Motor neuron (in vitro differentiated cells): Measurements from ENCODE around the gene TBATA. TPM values are rescaled to one million over a fixed set of nuclear protein-coding genes. Genes with fewer than 3 reads are reported as not detected.

Experiments used
- ATAC-seq, 8 experiments: fragments of 200-7000 bp; cut with Tn5 transposase; replicated peaks in 6 of 8; 2 replicates each; pipeline ENCODE4 v1.8.0; 2021; ENCODE audit warnings: mild to moderate bottlenecking in 8 of 8, moderate library complexity in 8 of 8
- H3K27ac ChIP-seq, 2 donors: fragments of 250-450 bp; sonication (Bioruptor Pico); 2 replicates each; pipeline ENCODE4 v1.9.0; 2021; ENCODE audit warnings: antibody characterized with exemption in 2 of 2, mild to moderate bottlenecking in 2 of 2, moderate library complexity in 1 of 2
- H3K4me1 ChIP-seq, 2 donors: fragments of 250-450 bp; sonication (Bioruptor Pico); replicated peaks in 1 of 2; 2 replicates each; pipeline ENCODE4 v1.6.1; 2021; ENCODE audit warnings: antibody characterized with exemption in 2 of 2, mild to moderate bottlenecking in 2 of 2, moderate library complexity in 1 of 2
- H3K4me3 ChIP-seq, 5 donors: fragments of 250-450 bp; sonication (Bioruptor Pico); 2 replicates each; pipeline ENCODE4 v1.9.0; 2021; ENCODE audit warnings: antibody characterized with exemption in 5 of 5, mild to moderate bottlenecking in 5 of 5, moderate library complexity in 4 of 5
- WGBS, 10 experiments: fragments of 450-650 bp; shearing (Covaris generic); methylation state at CpG; one replicate each; pipeline ENCODE4 v1.0.0; 2022; 5-methylcytosine and 5-hydroxymethylcytosine counted together
- in situ Hi-C, 9 experiments: fragments of 400-800 bp; cut with MboI; loops; one replicate each; pipeline ENCODE4 v1.15.0; 2021; ENCODE audit warnings: low sequenced_read_pairs in 9 of 9, low pct_unique_long_range_greater_than_20kb in 2 of 9; ENCODE audit not compliant: unreplicated experiment in 9 of 9
- total RNA-seq, 8 experiments: library from RNA; unstranded; fragments of 300-600 nt; gene quantifications; 2 replicates each; pipeline versions ENCODE4 v1.2.3 to v1.2.4, GENCODE V29; 2022

Gene TBATA
- total RNA-seq, 8 experiments from 2014 or later, result 1.5 TPM; not detected in 7

DNA sequence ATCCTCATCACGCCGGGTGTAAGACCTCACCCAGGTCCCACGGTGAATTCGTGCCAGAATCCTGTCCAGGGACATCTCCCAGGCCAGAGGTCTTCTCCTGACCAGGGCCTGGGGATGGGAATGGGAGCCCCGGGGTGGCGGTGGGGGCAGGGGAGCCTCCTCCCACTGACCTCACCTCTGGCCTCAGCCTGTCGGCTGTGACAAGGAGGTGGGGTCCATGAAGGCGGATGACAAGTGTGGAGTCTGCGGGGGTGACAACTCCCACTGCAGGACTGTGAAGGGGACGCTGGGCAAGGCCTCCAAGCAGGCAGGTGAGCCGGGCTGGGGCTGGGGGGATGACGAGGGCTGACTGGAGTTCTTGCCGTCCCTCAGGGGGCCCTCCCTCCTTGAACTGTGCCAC, 41.3 kb downstream of the TBATA start:
- H3K4me3 ChIP-seq, result no peak overlapping the region
- peaks cover 16 to 27% of the 10 kb centered on the region in 2 donors for H3K4me1 ChIP-seq
- no peak for ATAC-seq
- WGBS, 10 experiments, result 82% methylated on average over 2 of the region's 13 CpGs; no CpG with 5 or more reads in 9 of the 10 experiments
- in situ Hi-C loops, result no loop called here
- no peak overlapping the region for H3K27ac ChIP-seq

DNA sequence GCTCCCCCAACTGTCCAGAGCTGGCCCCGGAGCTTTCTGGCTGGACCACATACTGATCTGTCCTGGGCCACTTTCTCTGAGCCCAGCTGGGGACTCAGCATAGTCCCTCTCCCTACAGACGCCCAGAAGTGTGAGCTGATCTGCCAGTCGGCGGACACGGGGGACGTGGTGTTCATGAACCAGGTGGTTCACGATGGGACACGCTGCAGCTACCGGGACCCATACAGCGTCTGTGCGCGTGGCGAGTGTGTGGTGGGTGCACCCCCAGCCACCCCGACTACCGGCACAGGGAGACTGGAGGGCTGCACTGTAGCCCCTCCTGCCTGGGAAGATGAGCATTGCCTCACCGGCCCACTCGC, 41.8 kb downstream of the TBATA start:
- 0 to 100% (median 85%) methylated on average over 1 to 3 of the region's 17 CpGs; no CpG with 5 or more reads in 6 of the 10 experiments for WGBS, 10 experiments
- no peak for ATAC-seq
- H3K4me1 ChIP-seq, result peaks cover 19 to 32% of the 10 kb centered on the region in 2 donors
- H3K27ac ChIP-seq, result no peak overlapping the region
- in situ Hi-C loops, result no loop called here
- H3K4me3 ChIP-seq, result no peak overlapping the region

DNA sequence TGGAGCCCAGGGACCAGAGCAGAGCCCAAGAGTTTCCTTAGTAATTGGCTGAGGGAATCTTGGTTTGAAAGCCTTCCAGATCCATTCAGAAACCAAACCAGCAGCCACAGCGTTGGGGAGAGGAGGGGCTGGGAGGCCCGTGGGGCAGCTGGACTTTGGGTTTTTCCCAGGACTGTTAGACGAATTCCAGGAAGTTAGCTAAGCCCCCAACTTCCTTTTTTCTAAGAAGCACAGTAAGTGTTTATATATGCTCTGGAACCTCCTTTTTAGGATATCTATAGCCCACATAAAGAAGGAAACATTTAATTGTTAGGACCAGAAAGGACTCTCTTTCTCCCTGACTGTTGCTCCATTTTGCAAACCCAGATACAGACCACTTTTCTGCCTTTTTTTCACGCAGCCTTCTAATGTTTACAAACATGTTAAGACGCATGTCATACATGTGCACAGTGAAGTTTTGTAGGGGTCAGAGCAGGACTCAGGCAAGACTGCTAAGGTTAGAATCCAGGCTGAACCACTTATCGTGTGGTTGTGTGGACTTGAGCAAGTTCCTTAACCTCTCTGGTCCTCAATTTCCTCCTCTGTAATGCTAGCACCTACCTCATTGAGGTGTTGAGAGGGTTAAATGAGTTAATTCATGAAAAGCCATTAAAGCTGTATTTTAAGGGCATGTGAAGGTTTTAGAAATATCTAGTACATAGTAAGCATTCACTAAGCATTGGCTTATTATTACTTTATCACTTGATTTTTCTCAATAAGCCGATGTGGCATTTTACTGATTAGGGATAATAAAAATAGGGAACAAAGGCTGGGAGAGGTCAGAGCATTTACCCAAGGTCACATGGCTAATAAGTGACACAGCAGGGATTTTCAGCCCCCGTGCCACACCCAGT, 42.4 kb downstream of the TBATA start:
- peak in 3 of 8 experiments; percentile 43 to 48 (median 45) for ATAC-seq
- 0 to 100% (median 79%) methylated on average over 2 to 5 of the region's 8 CpGs for WGBS, 10 experiments
- Histone ChIP-seq H3K27ac (no peak overlapping the region), H3K4me1 (peaks cover 19 to 36% of the 10 kb centered on the region in 2 donors), H3K4me3 (no peak overlapping the region)
- in situ Hi-C loops, result no loop called here

DNA sequence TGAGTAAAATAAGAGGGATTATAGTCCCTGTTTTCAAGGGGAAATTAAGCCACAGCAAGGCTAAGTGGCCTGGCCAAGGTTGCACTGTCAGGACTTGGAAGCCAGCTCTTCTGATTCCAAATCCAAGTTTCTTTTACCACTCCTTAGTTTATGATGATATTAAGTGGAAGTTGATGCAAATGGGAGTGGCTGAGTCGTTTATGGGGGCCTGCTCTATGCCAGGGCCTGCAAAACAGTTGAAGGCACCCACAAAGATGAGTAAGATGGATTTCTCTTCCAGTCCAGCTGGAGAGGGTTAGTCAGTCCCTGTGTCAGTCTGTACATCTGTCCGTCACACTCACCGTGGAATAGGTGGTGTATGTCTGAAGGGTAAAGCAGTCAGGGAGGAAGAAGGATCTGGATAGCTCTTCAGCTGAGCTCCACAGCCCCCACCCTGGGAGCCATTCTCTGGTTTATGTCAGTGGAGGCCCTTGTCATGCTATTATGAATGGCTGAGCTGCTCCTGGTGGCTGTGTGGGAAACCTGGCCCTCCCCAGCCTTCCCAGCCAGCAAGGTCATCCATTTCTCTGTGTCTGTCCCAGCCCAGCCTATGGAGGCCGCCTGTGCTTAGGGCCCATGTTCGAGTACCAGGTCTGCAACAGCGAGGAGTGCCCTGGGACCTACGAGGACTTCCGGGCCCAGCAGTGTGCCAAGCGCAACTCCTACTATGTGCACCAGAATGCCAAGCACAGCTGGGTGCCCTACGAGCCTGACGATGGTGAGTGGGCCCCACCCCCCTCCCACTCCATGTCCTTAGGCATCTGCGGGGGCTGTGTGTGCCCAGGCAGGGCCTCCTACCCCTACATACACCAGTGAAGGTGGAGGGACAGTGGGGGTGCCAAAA, 44.5 kb downstream of the TBATA start:
- in situ Hi-C loops, result no loop called here
- WGBS, 10 experiments, result 11 to 100% (median 60%) methylated on average over 1 to 6 of the region's 12 CpGs; no CpG with 5 or more reads in 3 of the 10 experiments
- Histone ChIP-seq H3K4me1 (peaks cover 23 to 36% of the 10 kb centered on the region in 2 donors), H3K27ac (peak overlapping the region; percentile 30 to 41), H3K4me3 (no peak overlapping the region)
- peak in 5 of 8 experiments; percentile 83 to 92 (median 88) for ATAC-seq

DNA sequence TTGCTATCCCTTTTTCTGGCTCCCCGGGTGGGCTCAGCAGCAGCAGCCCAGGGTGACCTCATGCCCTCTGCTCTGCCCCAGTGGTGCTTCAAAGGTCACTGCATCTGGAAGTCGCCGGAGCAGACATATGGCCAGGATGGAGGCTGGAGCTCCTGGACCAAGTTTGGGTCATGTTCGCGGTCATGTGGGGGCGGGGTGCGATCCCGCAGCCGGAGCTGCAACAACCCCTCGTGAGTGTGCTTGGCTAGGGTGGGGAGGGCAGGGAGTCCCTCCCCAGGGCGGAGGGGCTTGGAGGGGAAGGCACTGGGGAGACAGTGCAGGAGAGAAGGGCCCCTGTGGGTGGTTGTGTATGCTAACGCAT, 46.4 kb downstream of the TBATA start:
- Histone ChIP-seq H3K27ac (no peak overlapping the region), H3K4me1 (peaks cover 23 to 36% of the 10 kb centered on the region in 2 donors), H3K4me3 (no peak overlapping the region)
- no peak for ATAC-seq
- 60% methylated on average over 1 of the region's 12 CpGs; no CpG with 5 or more reads in 9 of the 10 experiments for whole genome bisulfite sequencing, 10 experiments
- in situ Hi-C loops, result no loop called here

DNA sequence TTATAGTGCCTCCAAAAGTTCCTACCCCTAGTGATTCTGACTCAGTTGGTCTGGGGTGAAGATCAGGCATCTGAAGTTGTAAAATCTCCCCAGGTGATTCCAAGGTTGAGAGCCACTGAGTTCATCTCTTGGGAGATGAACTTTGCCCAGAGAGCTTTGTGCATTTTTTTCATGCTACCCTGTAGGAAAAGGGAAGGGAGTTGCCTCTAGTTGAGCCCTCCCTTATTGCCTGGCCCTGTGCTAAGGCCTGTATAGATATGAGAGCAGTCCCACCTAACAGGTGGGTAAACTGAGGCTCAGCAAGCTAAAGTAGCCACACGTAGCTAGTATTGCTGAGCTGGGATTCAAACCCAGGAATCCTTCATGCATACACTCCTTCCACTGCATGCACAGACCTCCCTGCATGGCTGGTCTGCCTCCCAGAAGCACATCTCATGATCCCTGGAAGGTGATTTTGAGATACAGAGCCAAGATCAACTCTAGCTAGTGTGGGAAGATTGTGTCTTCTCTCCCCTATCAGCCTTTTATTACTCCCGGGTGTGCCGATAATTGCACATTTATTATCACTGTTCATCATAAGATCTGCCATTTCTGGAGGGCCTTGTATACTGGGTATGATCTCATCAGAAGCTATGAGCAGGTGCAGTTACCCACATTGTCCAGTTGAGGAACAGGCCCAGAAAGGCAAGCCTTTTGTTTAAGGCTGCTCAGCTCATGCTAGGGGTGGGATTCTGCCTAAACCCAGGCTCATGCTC, 47.0 kb downstream of the TBATA start:
- peak in 6 of 8 experiments; percentile 32 to 63 (median 52) for ATAC-seq
- H3K4me1 ChIP-seq, result peaks cover 23 to 36% of the 10 kb centered on the region in 2 donors
- H3K27ac ChIP-seq, result no peak overlapping the region
- in situ Hi-C loops, result no loop called here
- WGBS, 10 experiments, result 50 to 100% (median 100%) methylated on average over 1 to 3 of the region's 3 CpGs; no CpG with 5 or more reads in 4 of the 10 experiments
- H3K4me3 ChIP-seq, result no peak overlapping the region

DNA sequence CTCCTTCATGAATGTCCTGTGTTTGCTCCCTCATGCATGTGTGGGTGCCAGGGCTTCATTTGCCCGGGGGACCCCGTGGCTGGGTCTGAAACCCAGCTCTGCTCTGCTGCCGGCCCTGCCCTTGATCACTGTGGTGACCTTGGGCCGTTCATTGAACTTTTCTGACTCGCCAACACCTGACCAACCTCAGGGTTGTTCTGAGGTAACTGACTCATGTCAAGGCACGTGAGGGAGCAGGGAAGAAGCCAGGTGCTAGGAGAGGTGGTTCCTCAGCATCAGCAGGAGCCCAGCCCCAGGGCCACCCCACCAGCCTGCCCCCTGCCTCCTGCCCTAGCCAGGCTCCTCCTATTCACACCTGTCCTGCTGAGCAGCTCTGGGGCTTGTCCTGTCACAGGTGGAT, 47.9 kb downstream of the TBATA start:
- Histone ChIP-seq H3K27ac (no peak overlapping the region), H3K4me1 (peaks cover 23 to 36% of the 10 kb centered on the region in 2 donors), H3K4me3 (no peak overlapping the region)
- ATAC-seq, result no peak
- WGBS, 10 experiments, result 60 to 100% (median 94%) methylated on average over 1 to 3 of the region's 6 CpGs; no CpG with 5 or more reads in 7 of the 10 experiments
- in situ Hi-C loops, result no loop called here

DNA sequence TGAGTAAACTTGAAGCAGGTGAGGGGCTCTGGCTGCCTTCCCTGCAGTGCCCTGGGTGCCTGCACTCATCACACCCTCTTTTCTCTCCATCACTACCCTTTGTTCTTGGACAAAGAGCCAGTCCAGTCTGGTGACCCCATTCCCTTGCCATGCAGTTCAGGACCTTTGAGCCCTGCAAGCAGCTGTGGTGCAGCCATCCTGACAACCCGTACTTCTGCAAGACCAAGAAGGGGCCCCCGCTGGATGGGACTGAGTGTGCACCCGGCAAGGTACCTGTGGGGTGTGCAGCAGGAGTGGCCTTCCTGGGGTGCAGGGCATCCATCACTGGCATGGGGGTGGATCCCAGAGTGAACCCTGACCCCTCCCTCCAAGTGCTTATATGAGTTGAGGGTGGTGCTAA, 48.7 kb downstream of the TBATA start:
- H3K27ac ChIP-seq, result no peak overlapping the region
- peaks cover 23 to 36% of the 10 kb centered on the region in 2 donors for H3K4me1 ChIP-seq
- WGBS, 10 experiments, result 80 to 100% methylated on average over 1 to 2 of the region's 3 CpGs; no CpG with 5 or more reads in 8 of the 10 experiments
- ATAC-seq, result no peak
- in situ Hi-C loops, result no loop called here
- H3K4me3 ChIP-seq, result no peak overlapping the region

DNA sequence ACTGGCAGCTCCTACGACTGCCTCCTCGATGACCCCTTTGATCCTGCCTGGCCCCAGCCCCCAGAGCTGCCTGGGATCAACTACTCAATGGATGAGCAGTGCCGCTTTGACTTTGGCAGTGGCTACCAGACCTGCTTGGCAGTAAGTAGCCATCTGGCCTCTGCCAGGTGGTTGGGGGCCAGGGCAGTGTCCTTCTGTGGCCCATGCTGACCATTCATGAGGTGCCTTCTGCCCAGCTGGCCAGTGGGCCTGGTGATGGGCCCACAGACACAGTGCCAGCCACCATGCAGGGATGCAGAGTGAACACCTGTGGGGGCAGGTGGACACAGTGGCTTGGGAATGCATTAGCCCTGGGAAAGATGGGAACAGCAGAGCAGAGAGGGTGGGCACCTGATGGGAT, 50.0 kb downstream of the TBATA start:
- in situ Hi-C loops, result no loop called here
- no peak for ATAC-seq
- Histone ChIP-seq H3K27ac (no peak overlapping the region), H3K4me3 (no peak overlapping the region), H3K4me1 (peaks cover 13 to 27% of the 10 kb centered on the region in 2 donors)
- 88% methylated on average over 2 of the region's 3 CpGs; no CpG with 5 or more reads in 9 of the 10 experiments for WGBS, 10 experiments

DNA sequence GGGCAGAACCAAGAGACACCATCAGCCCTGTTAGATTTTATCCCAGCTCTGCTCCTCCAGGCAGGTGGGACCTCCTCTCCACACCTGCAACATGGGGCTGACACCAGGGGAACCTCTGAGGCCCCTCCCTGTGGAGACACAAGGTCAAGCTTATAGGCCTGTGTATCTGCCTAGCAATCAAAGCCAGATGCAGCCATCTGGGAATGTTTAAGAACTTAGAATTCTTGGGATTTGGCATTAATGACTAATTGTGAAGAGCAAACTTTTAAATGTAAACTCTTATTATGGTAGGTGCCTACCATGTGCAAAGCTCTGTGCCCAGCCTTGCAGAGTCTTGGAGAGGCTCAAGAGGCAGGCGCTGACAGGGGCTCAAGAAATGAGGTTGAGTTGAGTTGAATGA, 52.1 kb downstream of the TBATA start:
- Histone ChIP-seq H3K4me1 (peaks cover 10 to 11% of the 10 kb centered on the region in 2 donors), H3K4me3 (no peak overlapping the region), H3K27ac (no peak overlapping the region)
- WGBS, 10 experiments, result 100% methylated on average over 1 of the region's 1 CpG; no CpG with 5 or more reads in 8 of the 10 experiments
- in situ Hi-C loops, result no loop called here
- no peak for ATAC-seq

DNA sequence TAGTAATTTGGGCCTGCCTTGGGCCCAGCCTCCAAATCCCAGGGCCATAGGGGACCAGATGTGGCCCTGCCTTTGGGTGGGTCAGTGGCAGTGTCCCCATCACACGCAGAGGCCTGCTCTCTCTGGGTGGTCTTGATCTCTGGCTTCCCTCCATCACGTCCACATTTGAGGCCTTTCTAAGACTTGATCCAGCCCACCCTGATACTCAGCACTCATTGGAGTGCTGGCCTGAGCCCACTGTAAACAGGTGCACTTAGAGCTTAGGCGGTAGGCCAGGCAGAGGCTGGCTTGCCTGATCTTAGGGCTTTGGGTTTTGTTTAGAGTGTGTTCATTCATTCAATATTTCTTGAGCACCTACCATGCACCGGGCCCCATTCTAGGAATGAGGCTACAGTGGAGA, 52.6 kb downstream of the TBATA start:
- whole genome bisulfite sequencing, 10 experiments, result 50 to 100% (median 94%) methylated on average over 1 to 3 of the region's 4 CpGs; no CpG with 5 or more reads in 5 of the 10 experiments
- in situ Hi-C loops, result no loop called here
- Histone ChIP-seq H3K4me1 (peaks cover 10% of the 10 kb centered on the region in 2 donors), H3K4me3 (no peak overlapping the region), H3K27ac (no peak overlapping the region)
- ATAC-seq, result no peak

DNA sequence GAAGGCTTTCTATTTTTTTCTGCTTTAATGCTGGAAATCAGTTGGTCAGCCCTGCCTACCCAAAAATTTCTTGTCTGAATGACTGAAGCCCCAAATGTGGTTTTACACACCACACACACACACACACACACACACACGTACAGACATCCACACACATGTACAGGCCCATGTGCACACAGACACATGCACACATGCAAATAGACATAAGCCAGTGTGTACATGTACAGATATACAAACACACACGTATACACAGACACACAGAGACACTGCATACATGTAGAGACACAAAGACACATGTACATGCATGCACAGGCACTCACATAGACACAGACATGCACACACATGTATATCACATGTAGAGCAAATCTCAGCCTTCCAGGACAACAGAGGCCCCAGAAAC, 54.2 kb downstream of the TBATA start:
- Histone ChIP-seq H3K4me1 (peaks cover under 1% of the 10 kb centered on the region in 2 donors), H3K4me3 (no peak overlapping the region), H3K27ac (no peak overlapping the region)
- WGBS, 10 experiments, result 10% methylated on average over 1 of the region's 2 CpGs; no CpG with 5 or more reads in 9 of the 10 experiments
- no peak for ATAC-seq
- in situ Hi-C loops, result no loop called here
